Pancreas (tissue), 10 donors: ENCODE results near the gene C1QA. TPM values are rescaled to one million over a fixed set of nuclear protein-coding genes. Genes with fewer than 3 reads are reported as not detected.

Experiments used
- ATAC-seq, 4 donors: fragments of 200-7000 bp; cut with Tn5 transposase; one replicate each; pipeline versions ENCODE4 v1.8.0 to v1.9.1; 2020; ENCODE audit warnings: mild to moderate bottlenecking in 4 of 4, moderate library complexity in 4 of 4
- DNase-seq, 6 donors: peaks; one replicate each; pipeline ENCODE4 v3.0.0-alpha.2; 2020
- FAIRE-seq: peaks from 2 replicates; lab custom pipeline; 2012; peaks lifted over from hg19 to GRCh38; lab: Jason Lieb, UNC
- H3K27ac ChIP-seq, 4 donors: fragments of 200-600 bp; sonication (generic); 1 replicate in 3 of 4; 2 replicates in 1 of 4; pipeline versions ENCODE4 v1.5.0 to v1.8.0; 2020
- H3K27me3 ChIP-seq, 4 donors: fragments of 200-600 bp; one replicate each; pipeline ENCODE4 v1.8.0; 2021
- H3K36me3 ChIP-seq, 3 donors: fragments of 200-600 bp; sonication (generic) in 1 of 3; one replicate each; pipeline versions ENCODE4 v1.5.0 to v1.8.0; 2020 to 2021
- H3K4me1 ChIP-seq, 3 donors: fragments of 200-600 bp; one replicate each; pipeline ENCODE4 v1.8.0; 2021
- H3K4me3 ChIP-seq, 4 donors: fragments of 200-600 bp; sonication (generic) in 2 of 4; one replicate each; pipeline versions ENCODE4 v1.5.0 to v1.8.0; 2020 to 2021
- H3K9me3 ChIP-seq, 4 donors: fragments of 200-600 bp; one replicate each; pipeline ENCODE4 v1.8.0; 2021
- CTCF ChIP-seq, 4 donors: fragments of 200-600 bp; sonication (generic) in 3 of 4; IDR thresholded peaks; one replicate each; pipeline versions ENCODE4 v1.5.0 to v1.8.0; 2021; ENCODE audit warnings: antibody characterized with exemption in 4 of 4
- WGBS, 2 donors: extraction: QIAGEN DNeasy Blood & Tissue Kit; methylation state at CpG; one replicate each; pipeline ENCODE4 v1.1.7; 2013; 5-methylcytosine and 5-hydroxymethylcytosine counted together
- intact Hi-C, 3 donors: fragments of 100-400 bp; cut with DNase I; formaldehyde crosslinking; loops; one replicate each; pipeline versions ENCODE4 v1.11.1 to v1.14.2; 2022
- polyA plus RNA-seq, 2 donors: library from polyadenylated mRNA; stranded (reverse); fragments of 200-250 nt; gene quantifications; one replicate each; pipeline ENCODE4 v1.2.3, GENCODE V29; 2013
- total RNA-seq, 6 donors: library from RNA; stranded (reverse); fragmentation: NEBNext Ultra II Directional in 4 of 6; extraction: Animal tissue kit (Norgen Biotek cat#: 25700) in 4 of 6; gene quantifications; one replicate each; pipeline versions ENCODE4 v1.2.1 to v1.2.4, GENCODE V29; 2021 to 2023
- donor health status: healthy with polysubstance abuse.
- donor health status: DM: no; HTN: no; CAD: no; lungs with moderate emphysema.
- donor health status: DM: no; HTN: no; CAD: no.
- donor health status: control.
- donor health status: control.
- donor health status: Bipolar disorder and iron deficiency.
- donor health status: DM: yes; HTN: yes; CAD: no.
- donor health status: DM: no; HTN: no; CAD: no.
- donor health status: DM: no; HTN: no; CAD: no.
- donor health status: DM: yes; HTN: yes; CAD: no.

Gene C1QA
- total and polyA plus RNA-seq, 8 donors, result 3.3 to 115 (median 19.0) TPM

GRCh38 chr1:22628698-22629444, 7.6 kb upstream of the C1QA start:
- TF ChIP-seq CTCF (IDR thresholded peaks at IDR 0.05), result no peak
- 48% methylated on average over 11 of the region's 11 CpGs for WGBS, 2 donors
- FAIRE-seq, result no peak
- DNase-seq, result no peak
- intact Hi-C loops, result no loop called here
- no peak overlapping the region for H3K27ac ChIP-seq
- H3K9me3 ChIP-seq, result no peaks in the 10 kb centered on the region
- H3K4me1 ChIP-seq, result no peaks in the 10 kb centered on the region
- no peaks in the 10 kb centered on the region for H3K27me3 ChIP-seq
- ATAC-seq, result peak in 1 of 4 donors; percentile 45
- H3K36me3 ChIP-seq, result no peaks in the 10 kb centered on the region
- no peak overlapping the region for H3K4me3 ChIP-seq

GRCh38 chr1:22629886-22630285, 6.5 kb upstream of the C1QA start:
- Histone ChIP-seq H3K27ac (no peak overlapping the region), H3K27me3 (no peaks in the 10 kb centered on the region), H3K36me3 (no peaks in the 10 kb centered on the region), H3K4me3 (no peak overlapping the region), H3K9me3 (no peaks in the 10 kb centered on the region), H3K4me1 (no peaks in the 10 kb centered on the region)
- 62 to 65% methylated on average over 2 of the region's 2 CpGs for WGBS, 2 donors
- DNase-seq (no peak), ATAC-seq (no peak), FAIRE-seq (no peak)
- intact Hi-C loops, result loop anchor here in 2 of 3 donors (5.0 to 10.0 kb wide), 2 partner anchors 95 to 98 kb away; no protein-coding TSS in a partner anchor
- no peak for TF ChIP-seq CTCF (IDR thresholded peaks at IDR 0.05)

GRCh38 chr1:22633697-22634463, 2.5 kb upstream of the C1QA start:
- Histone ChIP-seq H3K27ac (no peak overlapping the region), H3K4me3 (no peak overlapping the region), H3K36me3 (no peaks in the 10 kb centered on the region), H3K27me3 (no peaks in the 10 kb centered on the region), H3K9me3 (no peaks in the 10 kb centered on the region), H3K4me1 (no peaks in the 10 kb centered on the region)
- FAIRE-seq (no peak), ATAC-seq (no peak), DNase-seq (no peak)
- intact Hi-C loops, result loop anchor here in 2 of 3 donors (5.0 to 10.0 kb wide), 2 partner anchors 99 to 102 kb away; no protein-coding TSS in a partner anchor
- no peak for TF ChIP-seq CTCF (IDR thresholded peaks at IDR 0.05)
- WGBS, 2 donors, result 93 to 96% methylated on average over 10 of the region's 10 CpGs

GRCh38 chr1:22635436-22635835, 992 bp upstream of the C1QA start:
- DNase-seq (peak; percentile 79 to 91 (median 84)), ATAC-seq (peak; percentile 83 to 94 (median 90)), FAIRE-seq (no peak)
- no peaks in the 10 kb centered on the region for H3K36me3 ChIP-seq
- H3K27me3 ChIP-seq, result no peaks in the 10 kb centered on the region
- H3K4me3 ChIP-seq, result no peak overlapping the region
- WGBS, 2 donors, result 18 to 20% methylated on average over 7 of the region's 7 CpGs
- no peak for TF ChIP-seq CTCF (IDR thresholded peaks at IDR 0.05)
- intact Hi-C loops, result loop anchor here in 1 of 3 donors (10.0 kb wide), 1 partner anchor 101 kb away; no protein-coding TSS in a partner anchor
- H3K27ac ChIP-seq, result no peak overlapping the region
- no peaks in the 10 kb centered on the region for H3K9me3 ChIP-seq
- no peaks in the 10 kb centered on the region for H3K4me1 ChIP-seq
